ENCODE data around the gene C2CD4C. TPM values are rescaled to one million over a fixed set of nuclear protein-coding genes. Genes with fewer than 3 reads are reported as not detected.

Gene C2CD4C
- polyA plus RNA-seq, 3 donors = not detected

- no peak for TF ChIP-seq CTCF (IDR thresholded peaks at IDR 0.05)
- H3K4me3 Mint-ChIP-seq = no peak overlapping the region
- no peak for DNase-seq
- peaks cover 2% of the 10 kb centered on the region for H3K4me1 Mint-ChIP-seq
- 92% methylated on average over 22 of the region's 22 CpGs for WGBS (ENCODE audit: insufficient coverage)
- H3K4me3 ChIP-seq (replicated peaks in 1 of 3; ENCODE audit: low read depth in 2 of 3, low read length in 3 of 3) = no peak overlapping the region
- no peak overlapping the region for H3K9ac ChIP-seq (ENCODE audit: insufficient read depth, low read length, poor library complexity, severe bottlenecking)
- H3K27ac ChIP-seq (ENCODE audit: low read depth in 1 of 2, low read length in 2 of 2) = no peak overlapping the region
- H3K36me3 ChIP-seq (replicated peaks in 1 of 2; ENCODE audit: control insufficient read depth in 1 of 2, insufficient read depth in 2 of 2, low read length in 2 of 2) = no peaks in the 10 kb centered on the region
- H3K36me3 Mint-ChIP-seq = no peaks in the 10 kb centered on the region
- H3K4me1 ChIP-seq (ENCODE audit: control insufficient read depth in 1 of 2, insufficient read depth in 2 of 2, low read length in 2 of 2) = no peaks in the 10 kb centered on the region
- no peaks in the 10 kb centered on the region for H3K27me3 ChIP-seq (ENCODE audit: control insufficient read depth in 2 of 2, insufficient read depth in 2 of 2, low read length in 2 of 2)
- no peak overlapping the region for H3K27ac Mint-ChIP-seq
- H3K9me3 Mint-ChIP-seq = peaks cover 0 to 3% (median 2%) of the 10 kb centered on the region in 7 donors
- peaks cover 0 to 4% of the 10 kb centered on the region in 2 donors for H3K9me3 ChIP-seq (replicated peaks in 1 of 2; ENCODE audit: control insufficient read depth in 1 of 2, insufficient read depth in 1 of 2, low read length in 2 of 2)
- no peaks in the 10 kb centered on the region for H3K79me2 ChIP-seq (ENCODE audit: insufficient read depth, low read length)
- H3K27me3 Mint-ChIP-seq (ENCODE audit: low read depth in 3 of 3) = peaks cover 4 to 11% (median 7%) of the 10 kb centered on the region in 3 donors
- no peak overlapping the region for H2AFZ ChIP-seq (ENCODE audit: insufficient read depth, low read depth, low read length, poor library complexity, severe bottlenecking)
- no peak overlapping the region for H3K4me2 ChIP-seq (replicated peaks; ENCODE audit: extremely low read depth, low read length, poor library complexity, severe bottlenecking)
- intact Hi-C loops (cut with micrococcal nuclease) = no loop called here
- no peaks in the 10 kb centered on the region for H4K20me1 ChIP-seq (ENCODE audit: insufficient read depth, low read length)
Observed at GRCh38 chr19:437041-437440, 28.1 kb upstream of the C2CD4C start.

- no peak for TF ChIP-seq CTCF (IDR thresholded peaks at IDR 0.05)
- Mint-ChIP-seq H3K36me3 (no peaks in the 10 kb centered on the region), H3K4me1 (peaks cover 2% of the 10 kb centered on the region), H3K4me3 (no peak overlapping the region), H3K27me3 (ENCODE audit: low read depth in 3 of 3) (peaks cover 4 to 7% (median 7%) of the 10 kb centered on the region in 3 donors), H3K27ac (no peak overlapping the region), H3K9me3 (peaks cover 0 to 1% (median 0%) of the 10 kb centered on the region in 7 donors)
- H2AFZ ChIP-seq (ENCODE audit: insufficient read depth, low read depth, low read length, poor library complexity, severe bottlenecking) = no peak overlapping the region
- no peaks in the 10 kb centered on the region for H3K4me1 ChIP-seq (ENCODE audit: control insufficient read depth in 1 of 2, insufficient read depth in 2 of 2, low read length in 2 of 2)
- H3K79me2 ChIP-seq (ENCODE audit: insufficient read depth, low read length) = no peaks in the 10 kb centered on the region
- H3K27ac ChIP-seq (ENCODE audit: low read depth in 1 of 2, low read length in 2 of 2) = no peak overlapping the region
- H3K36me3 ChIP-seq (replicated peaks in 1 of 2; ENCODE audit: control insufficient read depth in 1 of 2, insufficient read depth in 2 of 2, low read length in 2 of 2) = no peaks in the 10 kb centered on the region
- no peaks in the 10 kb centered on the region for H4K20me1 ChIP-seq (ENCODE audit: insufficient read depth, low read length)
- no peak overlapping the region for H3K4me3 ChIP-seq (replicated peaks in 1 of 3; ENCODE audit: low read depth in 2 of 3, low read length in 3 of 3)
- no peak overlapping the region for H3K9ac ChIP-seq (ENCODE audit: insufficient read depth, low read length, poor library complexity, severe bottlenecking)
- H3K4me2 ChIP-seq (replicated peaks; ENCODE audit: extremely low read depth, low read length, poor library complexity, severe bottlenecking) = no peak overlapping the region
- H3K27me3 ChIP-seq (ENCODE audit: control insufficient read depth in 2 of 2, insufficient read depth in 2 of 2, low read length in 2 of 2) = no peaks in the 10 kb centered on the region
- intact Hi-C loops (cut with micrococcal nuclease) = no loop called here
- H3K9me3 ChIP-seq (replicated peaks in 1 of 2; ENCODE audit: control insufficient read depth in 1 of 2, insufficient read depth in 1 of 2, low read length in 2 of 2) = peaks cover 0 to 4% of the 10 kb centered on the region in 2 donors
- no peak for DNase-seq
- WGBS (ENCODE audit: insufficient coverage) = 87% methylated on average over 22 of the region's 29 CpGs
Observed at GRCh38 chr19:436413-436950, 27.5 kb upstream of the C2CD4C start.

Measured in CD14-positive monocyte (primary cell).